MCF 10A (cell line): ENCODE measurements around the gene SMOC2. TPM values are rescaled to one million over a fixed set of nuclear protein-coding genes. Genes with fewer than 3 reads are reported as not detected.

ENCODE experiments used
- BruUV-seq: library from RNA; stranded (reverse); fragments of 400-500 nt; replicated peaks from 2 replicates; lab custom pipeline; 2021; lab: Mats Ljungman, UMichigan
- CTCF ChIA-PET: fragments of 300-600 bp; sonication (Branson Sonifier 250); formaldehyde crosslinking; extraction: SDS; loops from one replicate; lab custom pipeline; 2021; ENCODE audit warnings: antibody characterized with exemption, inconsistent platforms; lab: Yijun Ruan, JAX
- POLR2A ChIA-PET: fragments of 300-600, 350-650 bp; sonication (Branson Sonifier 250); formaldehyde crosslinking; extraction: SDS; loops from one replicate; lab custom pipeline; 2020; ENCODE audit warnings: antibody characterized with exemption, inconsistent platforms; lab: Yijun Ruan, JAX
- DNase-seq: peaks from one replicate; pipeline ENCODE4 v3.0.0-alpha.2; 2018; ENCODE audit not compliant: unreplicated experiment
- H3K27ac Mint-ChIP-seq: one replicate; pipeline ENCODE4 v1.8.0; 2022; ENCODE audit warnings: mild to moderate bottlenecking, low read depth, mixed read lengths; ENCODE audit not compliant: unreplicated experiment
- H3K27me3 Mint-ChIP-seq: one replicate; pipeline ENCODE4 v1.8.0; 2022; ENCODE audit warnings: mixed read lengths; ENCODE audit not compliant: insufficient read depth, unreplicated experiment
- H3K36me3 Mint-ChIP-seq: one replicate; pipeline ENCODE4 v1.8.0; 2022; ENCODE audit warnings: mild to moderate bottlenecking, moderate library complexity, mixed read lengths; ENCODE audit not compliant: insufficient read depth, unreplicated experiment
- H3K4me1 Mint-ChIP-seq: one replicate; pipeline ENCODE4 v1.8.0; 2022; ENCODE audit warnings: mixed read lengths; ENCODE audit not compliant: insufficient read depth, unreplicated experiment
- H3K4me3 Mint-ChIP-seq: one replicate; pipeline ENCODE4 v1.8.0; 2022; ENCODE audit warnings: mild to moderate bottlenecking, moderate library complexity, mixed read lengths; ENCODE audit not compliant: unreplicated experiment
- H3K9me3 Mint-ChIP-seq: one replicate; pipeline ENCODE4 v1.8.0; 2022; ENCODE audit warnings: mixed read lengths; ENCODE audit not compliant: unreplicated experiment
- CTCF ChIP-seq: fragments of 200-600 bp; IDR thresholded peaks from one replicate; pipeline ENCODE4 v1.8.0; 2022; ENCODE audit warnings: antibody characterized with exemption, mild to moderate bottlenecking; ENCODE audit not compliant: unreplicated experiment
- intact Hi-C: fragments of 100-400 bp; cut with micrococcal nuclease; formaldehyde crosslinking; loops from 2 replicates; pipeline ENCODE4 v1.14.1; 2022
- total RNA-seq: library from RNA; stranded (reverse); gene quantifications from 2 replicates; pipeline ENCODE4 v1.2.3, GENCODE V29; 2022

The SMOC2 gene
- total RNA-seq, 1 experiment from 2014 or later, result not detected

- Mint-ChIP-seq H3K36me3 (no peaks in the 10 kb centered on the region), H3K4me1 (no peaks in the 10 kb centered on the region)
- POLR2A ChIA-PET, result no interaction called here
Observed at GRCh38 chr6:168554472-168554871, 113.5 kb downstream of the SMOC2 start.

GRCh38 chr6:168554898-168555617 lies 114.1 kb downstream of the SMOC2 start:
- no TSS peak for BruUV-seq
- H3K9me3 Mint-ChIP-seq, result no peaks in the 10 kb centered on the region
- TF ChIP-seq CTCF, result no peak
- H3K27me3 Mint-ChIP-seq, result no peaks in the 10 kb centered on the region
- no peak for DNase-seq
- ChIA-PET CTCF (no interaction called here), POLR2A (no interaction called here)
- no peak overlapping the region for H3K4me3 Mint-ChIP-seq
- no peaks in the 10 kb centered on the region for H3K36me3 Mint-ChIP-seq
- H3K27ac Mint-ChIP-seq, result no peak overlapping the region
- intact Hi-C loops, result no loop called here
- H3K4me1 Mint-ChIP-seq, result no peaks in the 10 kb centered on the region

More at GRCh38 chr6:168554472-168554871, 113.5 kb downstream of the SMOC2 start:
- BruUV-seq, result no TSS peak
- intact Hi-C loops, result no loop called here
- Mint-ChIP-seq H3K4me3 (no peak overlapping the region), H3K27me3 (no peaks in the 10 kb centered on the region), H3K27ac (no peak overlapping the region), H3K9me3 (no peaks in the 10 kb centered on the region)
- TF ChIP-seq CTCF, result no peak
- no peak for DNase-seq
- CTCF ChIA-PET, result no interaction called here

GRCh38 chr6:168555618-168556273 lies 114.8 kb downstream of the SMOC2 start:
- no TSS peak for BruUV-seq
- intact Hi-C loops, result no loop called here
- TF ChIP-seq CTCF, result no peak
- H3K27me3 Mint-ChIP-seq, result no peaks in the 10 kb centered on the region
- ChIA-PET POLR2A (no interaction called here), CTCF (interaction anchor here (0.6 kb wide), 1 partner anchor 28 kb away, joined by 3 read pairs; no protein-coding TSS in a partner anchor)
- no peaks in the 10 kb centered on the region for H3K36me3 Mint-ChIP-seq
- no peaks in the 10 kb centered on the region for H3K4me1 Mint-ChIP-seq
- no peak overlapping the region for H3K27ac Mint-ChIP-seq
- H3K9me3 Mint-ChIP-seq, result no peaks in the 10 kb centered on the region
- no peak overlapping the region for H3K4me3 Mint-ChIP-seq
- no peak for DNase-seq

- intact Hi-C loops, result no loop called here
- no peak for TF ChIP-seq CTCF
Observed at GRCh38 chr6:168557512-168557911, 116.5 kb downstream of the SMOC2 start.

More at GRCh38 chr6:168557512-168557911, 116.5 kb downstream of the SMOC2 start:
- Mint-ChIP-seq H3K36me3 (no peaks in the 10 kb centered on the region), H3K27ac (no peak overlapping the region), H3K9me3 (no peaks in the 10 kb centered on the region), H3K27me3 (no peaks in the 10 kb centered on the region), H3K4me3 (no peak overlapping the region), H3K4me1 (no peaks in the 10 kb centered on the region)
- BruUV-seq, result no TSS peak
- DNase-seq, result no peak
- POLR2A ChIA-PET, result no interaction called here
- CTCF ChIA-PET, result interaction anchor here (0.6 to 0.7 kb wide), 3 partner anchors 49 to 167 kb away, joined by 3 to 4 read pairs (median 3); no protein-coding TSS in a partner anchor
